Body of pancreas (tissue), 4 donors: Measurements from ENCODE around the gene NHERF1. TPM values are rescaled to one million over a fixed set of nuclear protein-coding genes. Genes with fewer than 3 reads are reported as not detected.

Experiments used
- ATAC-seq: fragments of 150-250 bp; one replicate; pipeline ENCODE4 v1.9.1; 2016
- DNase-seq, 4 donors: peaks; one replicate each; pipeline ENCODE4 v3.0.0-alpha.2; 2019
- H3K27ac ChIP-seq, 4 donors: fragments of 200-600 bp; sonication (generic); 1 replicate in 3 of 4; 2 replicates in 1 of 4; pipeline versions ENCODE4 v1.5.1 to v1.6.1; 2016 to 2019; ENCODE audit warnings: mild to moderate bottlenecking in 1 of 4, mixed read lengths in 1 of 4, moderate library complexity in 1 of 4
- H3K27me3 ChIP-seq, 2 donors: fragments of 200-600 bp; sonication (generic); one replicate each; pipeline ENCODE4 v1.6.0; 2016; ENCODE audit warnings: mild to moderate bottlenecking in 1 of 2
- H3K36me3 ChIP-seq, 2 donors: fragments of 200-600 bp; sonication (generic); replicated peaks in 1 of 2; 2 replicates each; pipeline ENCODE4 v1.5.1; 2016; ENCODE audit warnings: low read depth in 2 of 2; ENCODE audit not compliant: insufficient read depth in 1 of 2
- H3K4me1 ChIP-seq: fragments of 200-600 bp; sonication (generic); one replicate; pipeline ENCODE4 v1.6.0; 2016
- H3K4me3 ChIP-seq, 2 donors: fragments of 200-600 bp; sonication (generic); 1 replicate in 1 of 2; 2 replicates in 1 of 2; pipeline ENCODE4 v1.5.1; 2016 to 2019
- H3K9me3 ChIP-seq, 3 donors: fragments of 200-600 bp; sonication (generic); 1 replicate in 2 of 3; 2 replicates in 1 of 3; pipeline ENCODE4 v1.5.1; 2016
- POLR2A ChIP-seq, 3 donors: fragments of 450-650 bp; IDR thresholded peaks; one replicate each; pipeline ENCODE4 v1.6.1; 2016; ENCODE audit warnings: antibody characterized with exemption in 3 of 3, mild to moderate bottlenecking in 2 of 3
- WGBS, 2 donors: methylation state at CpG; one replicate each; pipeline ENCODE4 v1.1.5; 2017; 5-methylcytosine and 5-hydroxymethylcytosine counted together
- intact Hi-C: fragments of 100-400 bp; cut with DNase I; formaldehyde crosslinking; loops from one replicate; pipeline ENCODE4 v1.15.1; 2023
- total RNA-seq, 2 donors: library from RNA; depleted of rRNA; stranded (reverse); fragments of >200 nt; gene quantifications; one replicate each; pipeline ENCODE4 v1.1.0, GENCODE V29; 2016
- TF ChIP-seq, protein P1 (sequence below), 7 experiments: fragments of 450-650 bp in 4 of 7; fragments of 200-600 bp in 3 of 7; sonication (generic) in 3 of 7; IDR thresholded peaks; one replicate each; pipeline ENCODE4 v1.5.1; 2016 to 2019; ENCODE audit warnings: antibody characterized with exemption in 7 of 7

NHERF1 gene
- total RNA-seq, 2 donors from 2014 or later, result 56.6 to 64.9 TPM

DNA sequence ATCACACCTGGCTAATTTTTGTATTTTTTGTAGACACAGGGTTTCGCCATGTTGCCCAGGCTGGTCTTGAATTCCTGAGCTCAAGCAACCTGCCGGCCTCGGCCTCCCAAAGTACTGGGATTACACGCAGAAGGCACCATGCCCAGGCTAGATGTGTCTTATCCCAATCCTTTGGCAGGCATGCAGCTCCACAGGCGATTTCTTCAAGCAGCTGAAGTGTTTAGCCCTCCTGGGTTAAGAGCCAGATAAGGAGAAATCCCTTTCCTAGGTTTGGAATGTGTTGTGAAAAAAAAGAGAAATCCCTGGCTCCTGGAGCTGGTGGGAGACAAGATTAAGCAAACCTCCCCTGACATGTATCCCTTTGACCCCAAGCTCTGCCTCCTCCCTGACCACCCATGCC lies 2.1 kb upstream of the NHERF1 start:
- no peaks in the 10 kb centered on the region for H3K9me3 ChIP-seq
- TF ChIP-seq, protein P1, sequence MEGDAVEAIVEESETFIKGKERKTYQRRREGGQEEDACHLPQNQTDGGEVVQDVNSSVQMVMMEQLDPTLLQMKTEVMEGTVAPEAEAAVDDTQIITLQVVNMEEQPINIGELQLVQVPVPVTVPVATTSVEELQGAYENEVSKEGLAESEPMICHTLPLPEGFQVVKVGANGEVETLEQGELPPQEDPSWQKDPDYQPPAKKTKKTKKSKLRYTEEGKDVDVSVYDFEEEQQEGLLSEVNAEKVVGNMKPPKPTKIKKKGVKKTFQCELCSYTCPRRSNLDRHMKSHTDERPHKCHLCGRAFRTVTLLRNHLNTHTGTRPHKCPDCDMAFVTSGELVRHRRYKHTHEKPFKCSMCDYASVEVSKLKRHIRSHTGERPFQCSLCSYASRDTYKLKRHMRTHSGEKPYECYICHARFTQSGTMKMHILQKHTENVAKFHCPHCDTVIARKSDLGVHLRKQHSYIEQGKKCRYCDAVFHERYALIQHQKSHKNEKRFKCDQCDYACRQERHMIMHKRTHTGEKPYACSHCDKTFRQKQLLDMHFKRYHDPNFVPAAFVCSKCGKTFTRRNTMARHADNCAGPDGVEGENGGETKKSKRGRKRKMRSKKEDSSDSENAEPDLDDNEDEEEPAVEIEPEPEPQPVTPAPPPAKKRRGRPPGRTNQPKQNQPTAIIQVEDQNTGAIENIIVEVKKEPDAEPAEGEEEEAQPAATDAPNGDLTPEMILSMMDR (IDR thresholded peaks at IDR 0.05), result no peak
- TF ChIP-seq POLR2A (IDR thresholded peaks at IDR 0.05), result no peak
- no peaks in the 10 kb centered on the region for H3K27me3 ChIP-seq
- DNase-seq (no peak), ATAC-seq (no peak)
- 80 to 88% methylated on average over 3 to 5 of the region's 5 CpGs for WGBS, 2 donors
- no peaks in the 10 kb centered on the region for H3K36me3 ChIP-seq
- no peak overlapping the region for H3K4me3 ChIP-seq
- peak overlapping the region in 1 of 4 donors; percentile 3 for H3K27ac ChIP-seq
- H3K4me1 ChIP-seq, result peaks cover 35% of the 10 kb centered on the region
- intact Hi-C loops, result no loop called here

DNA sequence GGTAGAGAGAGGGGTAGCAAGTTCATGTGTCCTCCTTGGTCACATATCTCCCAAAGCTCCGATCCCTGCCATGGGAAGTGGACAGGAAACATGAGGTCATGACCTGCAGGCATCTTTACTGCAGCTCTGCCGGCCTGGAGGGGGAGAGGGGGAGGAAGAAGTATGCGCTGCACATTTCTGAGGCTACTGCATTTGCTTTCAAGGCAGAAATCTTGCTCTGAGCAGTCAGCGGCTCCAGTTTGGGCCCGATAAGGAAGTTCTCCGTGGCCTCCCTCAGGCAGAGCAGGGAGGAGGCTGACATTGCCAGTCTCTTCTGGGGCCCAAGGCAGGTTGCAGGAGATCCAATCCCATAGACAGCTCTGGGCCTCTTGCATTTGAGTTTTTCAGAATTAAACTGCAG lies 1.5 kb upstream of the NHERF1 start:
- Histone ChIP-seq H3K4me1 (peaks cover 40% of the 10 kb centered on the region), H3K4me3 (no peak overlapping the region), H3K9me3 (no peaks in the 10 kb centered on the region), H3K27me3 (no peaks in the 10 kb centered on the region), H3K36me3 (no peaks in the 10 kb centered on the region), H3K27ac (peak overlapping the region in 2 of 4 donors; percentile 3 to 95)
- WGBS, 2 donors, result 46 to 50% methylated on average over 2 to 6 of the region's 6 CpGs
- ATAC-seq (no peak), DNase-seq (peak in 1 of 4 donors; percentile 17)
- TF ChIP-seq, protein P1 (IDR thresholded peaks at IDR 0.05), result no peak
- peak in 1 of 3 donors; percentile 9 for TF ChIP-seq POLR2A (IDR thresholded peaks at IDR 0.05)
- intact Hi-C loops, result no loop called here

- ATAC-seq (no peak), DNase-seq (no peak)
- 0% methylated on average over 15 of the region's 34 CpGs; no CpG with 5 or more reads in 1 of the 2 donors for WGBS, 2 donors
- intact Hi-C loops, result no loop called here
- Histone ChIP-seq H3K9me3 (no peaks in the 10 kb centered on the region), H3K27me3 (no peaks in the 10 kb centered on the region), H3K27ac (peak overlapping the region; percentile 30 to 96 (median 96)), H3K4me1 (peaks cover 53% of the 10 kb centered on the region), H3K36me3 (no peaks in the 10 kb centered on the region), H3K4me3 (peak overlapping the region in 1 of 2 donors; percentile 55)
- no peak for TF ChIP-seq POLR2A (IDR thresholded peaks at IDR 0.05)
- TF ChIP-seq, protein P1 (IDR thresholded peaks at IDR 0.05), result peak in 4 of 7 experiments; percentile 22 to 54 (median 40)
Measured at GRCh38 chr17:74748279-74748528, 224 bp upstream of the NHERF1 start.

DNA sequence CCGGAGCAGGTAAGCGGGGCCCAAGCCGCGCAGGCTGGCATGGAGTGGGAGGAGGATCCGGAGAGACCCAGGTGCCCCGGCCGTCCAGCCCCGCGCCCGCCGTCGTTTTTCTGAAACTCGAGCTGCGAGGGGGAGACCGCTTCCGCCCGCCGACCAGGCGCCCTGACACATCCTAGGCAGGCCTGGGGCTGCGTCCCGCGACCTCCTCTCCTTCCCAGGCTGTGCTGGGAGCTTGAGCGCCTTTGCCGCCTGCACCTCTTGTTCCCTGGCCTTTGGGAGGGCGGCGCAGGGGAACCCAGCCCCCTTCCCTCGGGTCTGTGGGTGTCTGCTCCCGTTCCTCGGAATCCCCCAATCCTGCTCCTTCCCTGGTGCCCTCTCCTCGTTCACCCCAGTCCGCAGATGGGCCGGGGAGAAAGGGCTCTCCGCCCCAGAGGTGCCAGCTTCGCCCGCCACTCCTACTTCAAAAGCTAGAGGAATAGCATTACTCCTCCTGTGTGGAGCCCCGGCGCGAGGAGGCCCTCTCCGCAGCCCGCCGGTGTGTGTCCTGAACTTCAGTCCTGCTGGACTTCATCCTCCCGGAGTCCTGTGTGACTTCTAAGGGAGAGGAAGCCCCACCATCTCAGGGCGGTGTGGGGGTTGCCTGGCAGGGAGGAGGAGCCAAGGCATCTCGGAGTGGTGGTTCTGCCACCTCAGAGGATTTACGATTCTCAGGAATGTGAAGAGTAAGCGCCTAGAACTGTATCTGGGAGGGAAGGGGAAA lies 1.0 kb downstream of the NHERF1 start:
- peak in 3 of 4 donors; percentile 45 to 53 (median 52) for DNase-seq
- intact Hi-C loops, result no loop called here
- no peaks in the 10 kb centered on the region for H3K36me3 ChIP-seq
- no peak for ATAC-seq
- H3K4me3 ChIP-seq, result peak overlapping the region; percentile 89 to 99
- H3K4me1 ChIP-seq, result peaks cover 64% of the 10 kb centered on the region
- no peaks in the 10 kb centered on the region for H3K9me3 ChIP-seq
- no peaks in the 10 kb centered on the region for H3K27me3 ChIP-seq
- WGBS, 2 donors, result 0 to 8% methylated on average over 6 to 40 of the region's 46 CpGs
- peak overlapping the region; percentile 95 to 97 (median 96) for H3K27ac ChIP-seq
- TF ChIP-seq POLR2A (IDR thresholded peaks at IDR 0.05), result no peak
- TF ChIP-seq, protein P1 (IDR thresholded peaks at IDR 0.05), result no peak

DNA sequence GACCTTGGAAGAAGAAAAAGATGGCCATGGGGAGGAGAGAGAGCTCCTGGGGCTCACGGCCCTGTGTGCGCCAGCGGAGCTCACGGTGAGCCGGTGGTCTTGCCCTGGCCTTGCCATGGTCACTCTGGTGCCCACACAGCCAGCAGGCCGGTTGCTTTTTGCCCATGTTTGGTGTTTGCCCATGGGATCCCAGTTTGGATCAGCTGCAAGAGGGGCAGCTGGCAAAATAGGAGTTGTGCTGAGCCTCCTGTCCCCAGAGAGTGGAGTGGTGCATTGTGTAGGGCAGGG lies 1.6 kb downstream of the NHERF1 start:
- H3K4me1 ChIP-seq, result peaks cover 65% of the 10 kb centered on the region
- intact Hi-C loops, result no loop called here
- H3K36me3 ChIP-seq, result no peaks in the 10 kb centered on the region
- no peak for DNase-seq
- 3 to 6% methylated on average over 6 of the region's 6 CpGs for WGBS, 2 donors
- ATAC-seq, result no peak
- H3K4me3 ChIP-seq, result peak overlapping the region in 1 of 2 donors; percentile 99
- H3K9me3 ChIP-seq, result no peaks in the 10 kb centered on the region
- TF ChIP-seq, protein P1 (IDR thresholded peaks at IDR 0.05), result no peak
- TF ChIP-seq POLR2A (IDR thresholded peaks at IDR 0.05), result peak in 1 of 3 donors; percentile 6
- no peaks in the 10 kb centered on the region for H3K27me3 ChIP-seq
- peak overlapping the region; percentile 95 to 97 (median 96) for H3K27ac ChIP-seq
